Heart left ventricle (tissue), 13 donors: ENCODE measurements around the gene WWOX.

ENCODE experiments used
- POLR2A ChIP-seq, 2 donors: fragments of 450-650 bp; IDR thresholded peaks; one replicate each; pipeline ENCODE4 v1.6.1; 2017; ENCODE audit warnings: antibody characterized with exemption in 2 of 2, mild to moderate bottlenecking in 2 of 2, moderate library complexity in 2 of 2
- TF ChIP-seq, protein P1 (sequence below), 12 donors: fragments of 200-600 bp; sonication (generic) in 4 of 12; IDR thresholded peaks; one replicate each; pipeline versions ENCODE4 v1.5.0 to v1.8.0; 2018 to 2022; ENCODE audit warnings: antibody characterized with exemption in 12 of 12, mild to moderate bottlenecking in 5 of 12
- donor health status: ischemic (EF 13 %, LVEDD 7.1; RV severe dilation, severe dysfunction).
- donor health status: DM: no; HTN: yes; CAD: no.
- donor health status: DM: no; HTN: no; CAD: no.
- donor health status: ischemic (EF 25% LVEDD 6.9; RV normal size, moderate dysfunction).
- donor health status: ischemic (EF 25% LVEDD 5.7; RV mildly dilated, moderate dysfunction).
- donor health status: ischemic (EF 35%, LVEDD 5.7; RV mildly dilated, moderate dysfunction).
- donor health status: nonischemic (EF 11% LVEDD 7.7; RV severe dilation, severe dysfunction).
- donor health status: DM: yes; HTN: yes; CAD: no.
- donor health status: PGD.
- donor health status: ischemic (EF 29% LVEDD 5.4; RV normal size, mild dysfunction).
- donor health status: nonischemic (EF 23%, LVEDD 6.1; RV moderate dilation, normal function).

DNA sequence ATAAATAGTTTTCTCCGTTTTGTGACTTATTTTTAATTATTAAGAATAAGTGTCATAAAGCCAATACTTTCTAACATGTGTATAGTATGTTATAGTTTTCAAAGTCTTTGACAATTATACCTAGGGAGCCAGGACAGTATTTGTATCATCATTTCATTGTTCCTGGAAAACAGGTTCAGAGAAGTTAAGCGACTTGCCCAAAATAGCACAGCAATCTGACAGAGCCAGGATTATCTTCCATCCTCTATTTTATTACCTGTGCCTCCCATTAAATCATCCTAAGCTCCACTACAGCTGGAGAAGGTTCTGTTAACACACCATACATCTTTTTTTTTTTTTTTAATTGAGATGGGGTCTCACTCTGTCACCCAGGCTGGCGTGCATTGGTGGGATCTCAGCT lies 782.7 kb downstream of the WWOX start:
- TF ChIP-seq, protein P1, sequence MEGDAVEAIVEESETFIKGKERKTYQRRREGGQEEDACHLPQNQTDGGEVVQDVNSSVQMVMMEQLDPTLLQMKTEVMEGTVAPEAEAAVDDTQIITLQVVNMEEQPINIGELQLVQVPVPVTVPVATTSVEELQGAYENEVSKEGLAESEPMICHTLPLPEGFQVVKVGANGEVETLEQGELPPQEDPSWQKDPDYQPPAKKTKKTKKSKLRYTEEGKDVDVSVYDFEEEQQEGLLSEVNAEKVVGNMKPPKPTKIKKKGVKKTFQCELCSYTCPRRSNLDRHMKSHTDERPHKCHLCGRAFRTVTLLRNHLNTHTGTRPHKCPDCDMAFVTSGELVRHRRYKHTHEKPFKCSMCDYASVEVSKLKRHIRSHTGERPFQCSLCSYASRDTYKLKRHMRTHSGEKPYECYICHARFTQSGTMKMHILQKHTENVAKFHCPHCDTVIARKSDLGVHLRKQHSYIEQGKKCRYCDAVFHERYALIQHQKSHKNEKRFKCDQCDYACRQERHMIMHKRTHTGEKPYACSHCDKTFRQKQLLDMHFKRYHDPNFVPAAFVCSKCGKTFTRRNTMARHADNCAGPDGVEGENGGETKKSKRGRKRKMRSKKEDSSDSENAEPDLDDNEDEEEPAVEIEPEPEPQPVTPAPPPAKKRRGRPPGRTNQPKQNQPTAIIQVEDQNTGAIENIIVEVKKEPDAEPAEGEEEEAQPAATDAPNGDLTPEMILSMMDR (IDR thresholded peaks at IDR 0.05): no peak
- TF ChIP-seq POLR2A (IDR thresholded peaks at IDR 0.05): no peak
